T-helper 2 cell (primary cell): Measurements from ENCODE around the gene DGCR6L.
"Not testable (repeated sequence)": the region's sequence is repeated elsewhere in the genome, so short reads cannot be mapped to it uniquely, and the experiment has no call there.

ENCODE experiments used
- DNase-seq, 5 experiments: peaks; one replicate each; pipeline versions ENCODE4 v3.0.0 to v3.0.0-alpha.2; 2012 to 2022

The DGCR6L gene

DNA sequence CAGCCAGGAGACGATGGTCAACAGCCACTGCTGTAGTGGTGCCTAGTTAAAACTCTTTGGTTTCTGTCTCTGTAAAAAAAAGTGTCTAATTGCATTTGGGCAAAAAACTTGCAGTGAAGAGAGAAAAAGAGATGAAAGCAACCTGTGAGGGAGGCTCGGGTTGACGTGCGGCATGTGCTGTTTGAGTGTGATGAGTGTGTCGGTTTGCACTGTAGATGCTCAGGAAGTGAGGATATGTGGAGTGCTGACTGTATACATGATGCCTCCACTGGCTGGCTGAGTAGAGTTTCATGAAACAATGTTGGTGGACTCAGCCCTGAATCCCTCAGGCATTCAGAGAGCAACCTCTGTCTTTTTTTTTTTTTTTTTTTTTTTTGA is 4.3 kb upstream of the DGCR6L start:
- DNase-seq: peak in 2 of 5 experiments; percentile 15 to 82

DNA sequence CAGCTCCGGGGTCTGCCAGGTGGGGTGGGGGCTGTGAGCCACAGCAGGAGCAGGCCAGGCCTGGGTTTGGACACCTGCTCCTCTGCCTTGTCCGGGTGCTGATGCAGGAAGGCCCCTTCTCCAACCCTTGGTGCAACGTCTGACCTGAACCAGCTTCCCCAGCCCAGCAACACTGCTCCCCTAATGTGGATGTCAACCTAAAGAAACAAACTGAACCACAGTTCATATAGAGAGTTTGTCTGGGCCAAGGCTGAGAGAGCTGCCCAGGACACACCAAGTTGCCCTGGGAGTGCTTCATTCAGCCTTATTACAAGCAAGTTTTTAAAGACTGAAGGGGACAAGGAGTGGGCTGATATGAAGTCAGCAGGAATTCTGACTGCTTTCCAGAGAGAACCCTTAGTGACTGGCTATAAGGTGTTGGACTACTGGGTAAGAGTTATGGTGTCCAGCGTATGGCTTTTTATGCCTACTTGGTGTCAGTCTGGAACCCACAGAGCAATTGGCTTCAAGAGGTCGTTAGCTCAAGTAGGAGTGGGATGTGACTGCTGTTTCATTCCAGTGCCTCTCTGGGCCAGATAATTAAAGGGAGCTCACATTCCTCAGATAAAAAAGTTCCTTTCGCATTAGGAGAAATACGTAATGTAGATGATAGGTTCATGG is 1.8 kb upstream of the DGCR6L start:
- DNase-seq: not testable (repeated sequence)

DNA sequence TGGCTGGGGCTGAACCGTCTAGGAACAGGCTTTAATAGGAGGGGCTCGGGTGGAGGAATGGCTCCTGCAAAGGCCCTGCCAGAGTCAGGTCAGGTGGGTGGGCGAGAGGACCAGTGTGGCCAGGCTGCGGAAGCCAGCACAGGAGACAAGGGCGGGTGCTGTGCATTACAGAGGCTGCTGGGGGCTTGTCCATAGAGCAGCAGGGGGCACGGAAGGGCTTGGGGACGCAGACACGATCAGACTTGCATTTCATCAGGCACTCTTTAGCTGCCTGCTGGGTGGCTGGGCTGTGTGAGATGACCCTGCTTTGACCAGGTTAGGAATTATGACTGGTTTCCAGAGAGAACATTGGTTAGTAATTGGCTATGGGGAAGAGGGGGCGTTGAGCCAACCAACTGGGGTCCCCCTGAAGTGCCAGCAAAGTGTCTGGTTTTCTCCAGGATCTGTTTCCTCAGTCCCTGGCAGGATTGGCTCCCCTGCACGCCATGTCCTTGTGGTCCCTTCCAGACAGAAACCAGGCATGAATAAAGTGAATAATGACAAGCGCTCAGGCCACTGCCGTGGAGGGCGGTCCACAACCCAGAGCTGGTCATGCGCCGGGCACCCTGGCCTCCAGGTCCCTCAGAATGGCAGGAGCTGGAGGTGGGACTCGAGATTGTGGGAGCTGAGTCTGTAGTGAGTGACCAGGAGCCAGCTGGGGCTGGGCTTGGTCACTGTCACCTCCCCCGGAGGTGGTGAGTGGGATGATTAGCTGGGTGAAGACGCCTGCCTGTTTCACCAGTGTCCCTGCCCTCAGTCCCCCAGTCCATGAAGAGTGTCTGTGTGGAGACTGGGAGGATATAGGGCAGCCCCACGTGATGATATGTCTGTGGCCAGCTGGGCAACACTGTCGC is 1.0 kb upstream of the DGCR6L start:
- not testable (repeated sequence) for DNase-seq

DNA sequence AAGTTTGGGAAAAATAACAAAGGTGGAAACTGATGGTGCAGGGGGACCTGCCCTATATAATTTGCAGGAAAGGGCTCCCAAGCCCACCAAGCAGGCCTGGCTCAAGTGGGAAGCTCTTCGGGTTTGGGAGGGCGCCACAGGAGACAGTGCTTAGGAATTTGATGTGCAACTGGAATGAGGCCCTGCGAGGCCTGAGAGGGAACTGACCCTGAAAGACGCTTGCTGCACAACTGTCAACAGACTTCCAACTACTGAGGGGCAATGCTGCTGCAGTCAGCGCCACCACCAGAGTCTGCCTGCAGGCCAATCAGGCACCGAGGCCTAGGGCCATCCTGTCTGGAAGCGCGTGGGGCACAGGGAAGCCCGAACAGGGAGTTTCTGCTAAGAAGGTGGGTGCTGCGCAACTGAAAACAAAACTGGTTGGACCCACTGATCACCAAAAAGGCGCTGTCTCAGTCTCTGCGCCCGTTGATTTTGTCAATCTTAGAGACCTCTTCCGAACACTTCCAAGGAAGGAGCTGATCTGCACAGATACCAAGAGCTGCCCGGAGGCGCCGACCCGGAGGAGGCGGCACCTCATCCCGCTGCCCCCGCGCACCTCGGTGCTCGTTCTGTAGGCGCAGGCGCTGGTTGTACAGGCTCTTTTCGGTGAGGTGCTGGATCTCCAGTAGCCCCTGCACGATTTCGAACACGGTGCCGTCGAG is 667 bp downstream of the DGCR6L start:
- peak in 1 of 5 experiments; percentile 7 for DNase-seq

DNA sequence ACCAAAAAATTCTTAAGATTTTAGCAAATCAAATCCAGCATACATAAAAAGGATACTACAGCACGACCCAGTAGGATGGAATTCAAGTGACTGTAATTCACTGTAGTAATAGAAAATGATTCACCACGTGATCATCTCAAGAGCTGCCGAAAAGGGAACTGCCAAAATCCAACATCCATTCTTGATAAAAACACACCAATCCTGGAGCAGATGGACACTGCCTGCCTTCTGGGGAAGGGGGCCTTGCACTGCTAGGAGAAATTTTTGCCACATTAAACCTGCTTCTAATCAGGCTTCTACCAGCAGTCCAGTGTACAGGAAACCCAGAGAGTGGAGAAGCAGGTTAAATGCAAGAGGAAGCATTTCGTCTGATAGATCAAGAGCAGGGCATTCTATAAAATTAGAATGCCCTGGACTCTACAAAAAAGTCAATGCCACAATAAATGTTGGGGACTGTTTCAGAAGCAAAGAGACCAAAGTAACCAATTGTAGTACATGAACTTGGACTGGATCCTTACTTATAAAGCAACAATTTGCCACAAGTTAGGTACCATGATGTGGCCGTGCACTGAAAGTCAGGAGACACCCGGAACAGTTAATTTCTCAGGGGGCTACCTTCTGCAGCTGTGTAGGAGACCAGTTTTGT is 1.7 kb downstream of the DGCR6L start:
- not testable (repeated sequence) for DNase-seq

DNA sequence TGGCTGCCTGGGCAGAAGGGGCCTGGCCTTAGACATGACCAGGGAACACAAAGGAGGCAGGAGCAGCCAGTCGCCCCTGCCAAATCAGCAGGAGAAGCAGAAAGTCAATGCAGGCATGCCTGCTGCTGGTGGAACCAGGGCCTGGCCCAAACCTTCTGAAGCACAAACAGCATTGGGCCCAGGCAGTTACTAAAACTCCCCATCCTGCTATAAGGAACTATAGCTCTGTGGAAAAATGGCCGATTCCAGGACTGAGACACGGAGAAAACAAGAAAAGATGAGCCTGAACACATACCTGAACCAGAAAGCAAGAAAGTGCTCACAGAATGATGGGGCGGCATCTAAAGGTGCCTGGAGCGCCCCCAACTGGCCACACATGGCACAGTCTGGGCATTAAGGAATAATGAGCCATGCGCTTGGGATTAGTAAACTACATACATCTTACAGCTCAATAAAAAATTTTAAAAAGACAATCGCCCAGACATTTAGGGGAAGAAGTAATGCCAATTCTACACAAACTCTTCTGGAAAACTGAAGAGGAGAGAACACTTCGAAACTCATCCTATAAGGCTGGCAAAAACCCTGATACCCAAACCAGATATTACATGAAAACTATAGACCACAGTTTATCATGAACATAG is 2.3 kb downstream of the DGCR6L start:
- peak in 3 of 5 experiments; percentile 13 to 28 (median 25) for DNase-seq

DNA sequence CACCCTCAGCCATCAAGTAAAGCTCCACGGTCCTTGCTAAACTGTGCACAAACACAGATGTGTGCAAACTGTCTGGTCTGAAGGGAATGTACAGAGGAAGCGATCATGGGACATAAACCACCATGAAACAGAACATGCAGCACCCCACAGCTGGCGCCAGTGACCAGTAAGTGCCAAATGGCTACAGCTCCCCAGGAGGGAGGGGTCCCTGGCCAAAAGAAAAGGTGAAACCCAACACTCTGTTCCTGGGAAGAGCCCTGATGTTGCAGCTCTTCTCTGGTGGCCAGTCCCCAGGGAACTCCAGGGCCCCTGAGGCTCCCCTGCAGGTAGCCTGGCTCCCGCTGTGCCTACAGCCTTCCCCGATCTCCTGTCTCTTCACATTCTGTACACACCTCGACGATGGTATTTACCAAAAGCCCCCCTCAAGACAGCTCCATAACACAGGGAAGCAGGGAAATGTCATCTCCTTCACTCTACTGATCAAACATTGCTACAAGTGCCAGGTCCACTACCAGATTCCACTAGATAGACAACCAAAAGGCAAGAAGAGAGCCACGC is 2.9 kb downstream of the DGCR6L start:
- DNase-seq: no peak

DNA sequence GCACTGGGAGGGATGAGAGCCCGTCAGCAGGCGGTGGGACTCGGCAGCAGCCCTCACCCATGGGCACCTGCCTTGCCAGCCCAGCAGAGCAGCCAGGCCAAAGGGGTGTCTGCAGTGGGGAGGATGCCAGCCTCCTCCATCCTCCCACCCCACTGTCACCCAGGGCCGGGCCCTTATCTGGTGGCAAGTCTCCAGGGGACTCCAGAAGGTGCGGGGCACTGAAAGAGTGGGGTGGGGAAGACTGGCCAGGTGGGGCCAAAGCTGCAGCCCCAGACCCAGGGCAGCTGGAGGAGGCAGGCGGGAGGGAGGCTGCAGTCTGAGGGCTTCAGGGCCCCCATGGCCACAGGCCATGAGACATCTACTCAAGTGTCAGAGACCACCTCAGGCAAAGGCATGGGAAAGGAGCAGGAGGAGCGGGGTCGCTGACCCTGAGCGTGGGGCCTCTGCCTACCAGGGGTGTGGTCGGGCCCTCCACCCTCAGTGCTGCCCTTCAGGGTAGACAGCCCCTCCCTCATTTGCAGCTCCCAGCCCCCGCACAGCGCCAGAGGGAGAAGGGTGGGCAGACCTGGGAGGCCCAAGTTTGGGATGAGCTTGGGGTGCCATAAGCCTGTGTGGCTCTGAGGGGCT is 3.5 kb downstream of the DGCR6L start:
- DNase-seq: no peak

DNA sequence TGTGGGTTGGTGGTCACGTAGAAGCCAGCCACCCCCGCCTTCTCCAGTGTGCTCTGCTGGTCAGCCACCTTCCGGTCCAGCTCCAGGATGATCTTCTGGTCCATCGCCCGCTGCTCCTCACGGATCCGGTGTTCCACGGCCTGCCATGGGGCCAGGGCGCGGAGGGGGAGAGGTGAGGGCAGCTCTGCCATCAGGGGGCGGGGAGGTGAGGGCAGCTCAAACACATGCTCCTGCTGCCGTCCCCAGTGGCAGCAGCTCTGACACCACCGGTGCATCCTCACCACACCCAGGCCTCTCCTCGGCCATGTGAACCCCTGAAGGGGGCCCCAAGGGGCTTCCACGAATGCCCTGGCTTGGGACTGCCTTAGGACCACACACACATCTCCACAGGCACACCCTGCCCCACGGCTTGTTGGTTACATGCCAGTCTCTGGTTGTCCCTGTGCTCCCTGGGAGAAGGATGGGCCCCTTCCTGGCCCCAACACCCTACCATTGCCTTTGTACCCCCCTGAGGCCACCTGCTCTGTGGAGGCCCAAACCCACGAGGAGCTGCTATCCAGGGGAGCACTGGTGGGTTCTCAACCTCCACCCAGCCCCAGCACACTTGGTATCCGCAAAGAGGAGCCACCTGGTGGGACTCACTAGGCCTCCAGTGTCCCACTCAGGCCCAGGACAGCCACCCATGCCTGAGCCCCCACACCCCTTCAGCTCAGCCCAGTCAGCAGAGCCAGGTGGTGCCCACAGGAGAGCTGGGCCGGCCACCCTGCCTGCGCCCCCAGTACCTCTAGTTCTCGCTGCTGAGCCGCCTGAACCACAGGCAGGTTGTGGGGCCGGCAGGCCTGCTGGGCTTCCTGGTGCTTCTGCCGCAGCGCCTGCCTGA is 4.3 kb downstream of the DGCR6L start:
- DNase-seq: no peak

DNA sequence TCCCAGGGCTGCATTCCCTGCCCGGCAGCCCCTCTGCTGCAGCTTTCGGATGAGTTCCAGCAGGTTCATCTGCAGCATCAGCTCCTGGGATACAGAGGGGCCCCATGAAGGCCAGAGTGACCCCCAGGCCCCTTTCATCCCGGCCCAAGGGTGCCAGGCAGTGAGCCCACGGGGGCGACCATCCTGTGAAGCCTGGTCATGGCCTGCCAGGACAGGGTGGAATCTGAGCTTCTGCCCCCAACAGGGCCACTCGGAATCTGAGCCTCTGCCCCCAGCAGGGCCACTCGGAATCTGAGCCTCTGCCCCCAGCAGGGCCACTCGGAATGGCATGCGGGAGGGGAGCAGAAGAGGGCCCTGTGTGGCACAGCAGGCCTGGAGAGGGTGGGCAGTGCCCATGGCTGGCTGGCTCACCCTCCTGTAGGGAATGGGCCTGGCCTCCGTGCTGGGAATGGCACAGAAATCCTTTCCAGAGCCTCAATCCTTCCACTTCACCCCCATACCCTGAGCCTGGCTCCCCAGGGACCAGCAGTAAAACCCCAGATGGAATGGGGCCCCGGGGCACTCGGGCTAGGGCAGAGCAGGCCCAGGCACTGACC is 5.0 kb downstream of the DGCR6L start:
- DNase-seq: not testable (repeated sequence)

DNA sequence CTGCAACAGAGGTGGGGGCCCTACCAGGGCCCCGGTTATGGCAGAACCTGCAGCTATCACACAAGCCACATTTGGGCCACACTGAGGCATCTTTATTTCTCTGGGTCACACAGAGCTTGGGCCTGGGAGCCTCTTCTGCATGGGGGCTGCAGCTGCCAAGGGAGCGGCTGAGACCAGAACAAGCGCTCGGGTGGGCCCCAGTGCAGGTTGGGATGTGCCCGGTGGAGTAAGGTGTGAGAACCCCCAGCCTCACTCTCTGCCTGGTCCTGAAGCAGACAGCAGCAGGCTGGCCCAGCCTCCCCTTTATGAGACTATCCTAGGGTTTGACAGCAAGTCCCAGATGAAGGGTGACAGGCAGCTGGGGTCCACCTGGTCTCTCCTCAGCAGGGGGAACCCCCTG is 5.7 kb downstream of the DGCR6L start:
- DNase-seq: not testable (repeated sequence)

DNA sequence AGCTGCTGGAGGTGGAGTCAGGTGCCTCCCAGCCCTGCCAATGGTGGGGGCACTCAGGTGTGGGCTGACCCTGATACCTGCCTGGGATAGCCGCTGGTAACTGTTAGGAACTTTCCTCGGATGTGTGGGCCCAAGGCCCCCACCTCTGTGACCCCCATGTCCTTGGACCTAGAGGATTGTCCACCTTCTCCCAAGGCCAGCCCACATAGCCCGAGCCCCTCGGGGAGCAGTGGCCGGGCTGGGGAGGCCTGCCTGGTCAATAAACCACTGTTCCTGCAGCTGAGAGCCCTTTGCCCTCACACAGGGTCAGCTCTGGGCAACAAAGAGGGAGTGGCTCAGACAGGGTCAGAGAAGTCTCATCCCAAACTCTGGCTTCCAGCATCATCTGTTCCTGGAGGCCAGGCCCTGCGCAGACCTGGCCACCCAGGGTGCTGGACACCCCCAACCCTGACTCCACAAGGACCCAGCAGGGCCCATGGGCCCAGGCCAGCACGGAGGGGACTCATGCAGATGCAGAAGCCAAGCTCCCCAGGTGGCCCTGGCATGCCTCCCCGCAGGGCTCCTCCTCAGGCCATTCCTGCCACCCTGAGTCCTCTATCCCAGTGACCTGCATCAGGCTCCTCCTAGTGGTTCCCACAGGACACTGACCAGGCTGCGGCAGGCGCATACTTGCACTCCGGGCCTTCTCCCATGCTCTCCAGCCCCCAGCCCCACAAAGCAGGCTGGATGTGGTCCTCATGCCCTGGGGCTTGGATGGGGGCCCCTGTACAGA is 6.4 kb downstream of the DGCR6L start:
- not testable (repeated sequence) for DNase-seq

DNA sequence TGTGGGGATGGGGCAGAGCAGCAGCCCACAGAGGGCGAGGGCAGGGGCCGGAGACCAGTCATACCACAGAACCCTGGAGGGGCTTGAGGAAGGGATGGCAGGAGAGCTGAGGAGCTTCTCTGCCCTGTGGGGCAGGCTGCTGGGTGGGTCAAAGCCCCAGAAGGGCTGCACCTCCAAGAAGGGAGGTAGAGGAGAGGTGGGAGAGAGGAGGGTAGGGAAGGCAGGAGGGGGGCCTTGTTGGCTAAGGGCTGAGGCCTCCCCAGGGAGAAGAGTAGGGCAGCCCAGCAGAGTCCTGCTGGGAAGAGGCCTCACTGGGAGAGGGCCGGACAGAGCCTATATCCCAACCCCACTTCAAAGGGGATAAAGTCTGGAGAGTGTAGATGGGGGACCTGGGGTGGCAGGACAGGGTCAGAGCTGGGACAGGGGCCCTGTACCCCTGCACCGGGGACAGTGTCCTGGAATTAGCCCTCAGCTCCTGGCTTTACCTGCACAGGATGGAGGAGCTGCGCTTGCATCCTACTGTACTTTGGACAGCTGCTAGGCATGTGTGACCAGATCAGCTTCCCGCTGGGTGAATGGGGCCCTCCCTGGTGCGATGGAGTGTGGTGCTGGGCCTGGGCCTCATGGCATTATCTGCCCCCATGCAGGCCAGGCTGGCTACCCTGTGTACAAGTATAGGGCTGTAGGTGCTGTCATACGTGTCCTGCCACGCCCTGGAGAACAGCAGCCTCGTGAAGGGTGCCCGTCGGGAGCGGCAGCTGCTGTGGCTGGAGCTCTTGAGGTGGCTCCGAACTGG is 7.3 kb downstream of the DGCR6L start:
- DNase-seq: no peak

DNA sequence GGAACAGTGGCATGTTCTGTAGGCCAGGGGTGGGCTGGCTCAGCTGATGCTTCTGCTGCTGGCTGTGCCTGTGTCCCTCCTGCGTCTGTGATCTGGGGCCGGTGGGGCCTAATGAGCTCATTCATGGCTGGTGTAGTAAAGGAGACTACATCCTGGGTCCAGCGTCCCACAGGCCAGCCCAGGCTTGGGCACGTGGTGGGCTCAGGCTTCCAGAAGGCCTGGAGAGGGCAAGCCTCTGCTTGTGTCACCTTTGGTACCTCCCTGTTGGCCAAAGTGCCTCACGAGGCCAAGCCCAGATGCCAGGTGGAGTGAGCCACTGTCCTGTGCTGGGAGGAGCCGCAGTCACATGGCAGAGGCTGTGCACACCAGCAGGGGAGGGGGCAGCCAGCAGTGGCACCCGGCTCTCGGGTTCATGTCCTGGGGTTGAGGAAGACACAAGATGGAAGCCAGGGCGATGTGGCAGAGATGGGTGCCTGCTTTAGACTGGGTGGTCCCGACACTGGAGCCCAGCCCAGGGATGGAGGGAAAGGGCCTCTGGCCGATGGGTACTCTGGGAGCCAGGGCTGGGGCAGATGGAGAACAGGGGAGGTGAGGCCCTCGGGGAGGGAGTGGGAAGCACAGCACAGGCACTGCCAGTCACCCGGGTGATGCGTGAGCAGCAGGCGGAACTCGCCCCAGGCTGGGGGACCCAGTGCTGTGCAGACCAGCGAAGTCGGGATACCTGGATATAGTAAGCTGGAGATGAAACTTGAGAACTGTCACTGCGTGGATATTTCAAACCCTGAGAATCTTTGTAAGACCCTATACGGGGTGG is 8.4 kb downstream of the DGCR6L start:
- not testable (repeated sequence) for DNase-seq

DNA sequence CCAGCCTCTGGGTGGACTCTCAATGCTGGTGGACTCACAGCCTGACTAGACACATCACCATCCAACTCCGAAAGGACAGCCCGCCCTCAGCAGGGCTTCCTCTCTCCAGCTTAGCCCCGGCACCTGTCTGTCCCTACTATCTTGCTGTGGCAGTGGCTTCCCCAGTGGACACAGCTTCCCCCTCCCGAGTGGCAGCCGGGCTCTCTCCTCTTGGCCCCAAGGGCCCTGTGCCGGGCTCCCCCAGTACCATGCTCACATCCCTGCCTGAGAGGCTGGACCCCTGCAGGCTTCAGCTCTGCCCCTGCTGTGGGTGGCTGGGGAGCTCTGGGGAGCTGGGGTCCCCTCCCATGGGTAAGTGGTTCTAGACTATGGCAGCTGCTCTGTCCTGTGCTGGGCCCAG is 9.1 kb downstream of the DGCR6L start:
- DNase-seq: not testable (repeated sequence)

DNA sequence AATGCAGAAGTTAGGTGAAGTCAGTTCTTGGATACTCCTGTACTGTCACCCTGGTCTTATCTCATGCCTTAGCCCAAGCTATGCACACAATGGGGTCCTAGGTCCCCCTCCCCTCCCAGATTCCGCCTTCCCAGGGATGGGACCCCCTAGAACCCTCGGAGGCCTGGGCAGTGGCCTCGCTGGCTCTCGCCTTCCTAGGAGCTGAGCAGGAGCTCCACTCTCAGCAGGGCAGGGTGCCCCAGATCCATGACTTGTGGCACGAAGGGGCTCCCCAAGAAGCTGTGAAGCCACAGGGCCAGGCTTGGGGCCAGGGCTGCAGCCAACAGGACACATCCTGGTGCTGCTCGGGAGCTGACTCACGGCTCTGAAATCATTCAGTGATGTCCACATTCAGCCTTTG is 9.7 kb downstream of the DGCR6L start:
- not testable (repeated sequence) for DNase-seq
